Activated CD8-positive, alpha-beta memory T cell treated with anti-CD3 and anti-CD28 coated beads, Interleukin-2, amount 50 U/mL, for 24 hours (primary cell): ENCODE data around the gene C17orf67.
"Not testable (repeated sequence)": the region's sequence is repeated elsewhere in the genome, so short reads cannot be mapped to it uniquely, and the experiment has no call there.

Experiments used
- DNase-seq: peaks from one replicate; pipeline ENCODE4 v3.0.0-alpha.2; 2020; ENCODE audit errors: extremely low read depth

Gene C17orf67

GRCh38 chr17:56773124-56773523 is 60.6 kb downstream of the C17orf67 start:
- DNase-seq, result no peak

GRCh38 chr17:56772442-56772841 is 61.3 kb downstream of the C17orf67 start:
- DNase-seq, result no peak

- DNase-seq, result no peak
Measured at GRCh38 chr17:56771975-56772374, 61.7 kb downstream of the C17orf67 start.

GRCh38 chr17:56771563-56771962 is 62.2 kb downstream of the C17orf67 start:
- DNase-seq, result no peak

- no peak for DNase-seq
Measured at GRCh38 chr17:56770427-56770826, 63.3 kb downstream of the C17orf67 start.

GRCh38 chr17:56765449-56765848 is 68.3 kb downstream of the C17orf67 start:
- DNase-seq, result no peak

GRCh38 chr17:56762988-56763387 is 70.7 kb downstream of the C17orf67 start:
- DNase-seq, result no peak

- no peak for DNase-seq
Measured at GRCh38 chr17:56762144-56762543, 71.6 kb downstream of the C17orf67 start.

GRCh38 chr17:56761387-56761786 is 72.3 kb downstream of the C17orf67 start:
- DNase-seq, result no peak

- DNase-seq, result not testable (repeated sequence)
Measured at GRCh38 chr17:56757611-56758010, 76.1 kb downstream of the C17orf67 start.

- DNase-seq, result no peak
Measured at GRCh38 chr17:56756536-56756935, 77.2 kb downstream of the C17orf67 start.

GRCh38 chr17:56755310-56755709 is 78.4 kb downstream of the C17orf67 start:
- no peak for DNase-seq

GRCh38 chr17:56754523-56755208 is 79.1 kb downstream of the C17orf67 start:
- no peak for DNase-seq

- no peak for DNase-seq
Measured at GRCh38 chr17:56752263-56752836, 81.4 kb downstream of the C17orf67 start.

- no peak for DNase-seq
Measured at GRCh38 chr17:56751145-56751738, 82.5 kb downstream of the C17orf67 start.

GRCh38 chr17:56744721-56745120 is 89.0 kb downstream of the C17orf67 start:
- no peak for DNase-seq

- DNase-seq, result no peak
Measured at GRCh38 chr17:56742601-56743000, 91.1 kb downstream of the C17orf67 start.
